CD4-positive, alpha-beta T cell (primary cell): ENCODE results near the gene ENAH. TPM values are rescaled to one million over a fixed set of nuclear protein-coding genes. Genes with fewer than 3 reads are reported as not detected.

Experiments
- ATAC-seq: fragments of 200-7000 bp; cut with Tn5 transposase; one replicate; pipeline ENCODE4 v1.10.0; 2022; ENCODE audit warnings: mild to moderate bottlenecking; ENCODE audit not compliant: poor library complexity
- CTCF ChIA-PET: fragments of 350-600 bp; sonication (Branson Sonifier 250); formaldehyde crosslinking; loops from one replicate; lab custom pipeline; 2021; ENCODE audit warnings: antibody characterized with exemption, inconsistent platforms; lab: Charles Lee
- POLR2A ChIA-PET: fragments of 350-600 bp; sonication (Branson Sonifier 250); formaldehyde crosslinking; loops from one replicate; lab custom pipeline; 2021; ENCODE audit warnings: antibody characterized with exemption, inconsistent platforms; lab: Charles Lee
- DNase-seq, 14 experiments: peaks; one replicate each; pipeline ENCODE4 v3.0.0-alpha.2; 2013 to 2020; ENCODE audit warnings: mixed read lengths in 2 of 14
- H3K27ac ChIP-seq, 2 donors: one replicate each; pipeline versions ENCODE4 v1.5.1 to v1.7.0; 2013; ENCODE audit warnings: low read length in 2 of 2, low read depth in 1 of 2, mild to moderate bottlenecking in 1 of 2
- H3K27me3 ChIP-seq, 2 experiments: 1 replicate in 1 of 2; 2 replicates in 1 of 2; pipeline versions ENCODE4 v1.6.1 to v1.7.0; 2013; ENCODE audit warnings: low read length in 2 of 2, control low read depth in 1 of 2, mild to moderate bottlenecking in 1 of 2, moderate library complexity in 1 of 2; ENCODE audit not compliant: insufficient read depth in 2 of 2, control insufficient read depth in 1 of 2
- H3K36me3 ChIP-seq: one replicate; pipeline ENCODE4 v1.6.1; 2013; ENCODE audit warnings: low read length, control low read depth; ENCODE audit not compliant: insufficient read depth
- H3K4me1 ChIP-seq: one replicate; pipeline ENCODE4 v1.6.1; 2013; ENCODE audit warnings: low read length, control low read depth; ENCODE audit not compliant: insufficient read depth
- H3K4me3 ChIP-seq: one replicate; pipeline ENCODE4 v1.5.1; 2013; ENCODE audit warnings: mild to moderate bottlenecking, low read length, moderate library complexity
- H3K9me3 ChIP-seq, 2 experiments: 1 replicate in 1 of 2; 2 replicates in 1 of 2; pipeline versions ENCODE4 v1.6.1 to v1.7.0; 2013; ENCODE audit warnings: low read length in 2 of 2, mild to moderate bottlenecking in 2 of 2, control low read depth in 1 of 2, moderate library complexity in 1 of 2; ENCODE audit not compliant: control insufficient read depth in 1 of 2, insufficient read depth in 1 of 2
- H3K27ac Mint-ChIP-seq: one replicate; pipeline ENCODE4 v1.8.0; 2020; ENCODE audit warnings: mixed read lengths
- H3K27me3 Mint-ChIP-seq: one replicate; pipeline ENCODE4 v1.8.0; 2021; ENCODE audit warnings: mixed read lengths
- H3K36me3 Mint-ChIP-seq: one replicate; pipeline ENCODE4 v1.8.0; 2021; ENCODE audit warnings: low read depth, mixed read lengths
- H3K4me1 Mint-ChIP-seq: one replicate; pipeline ENCODE4 v1.8.0; 2021; ENCODE audit warnings: low read depth, mixed read lengths
- H3K4me3 Mint-ChIP-seq: one replicate; pipeline ENCODE4 v1.8.0; 2020; ENCODE audit warnings: mild to moderate bottlenecking, mixed read lengths
- H3K9me3 Mint-ChIP-seq: one replicate; pipeline ENCODE4 v1.8.0; 2020; ENCODE audit warnings: mixed read lengths
- intact Hi-C, 2 experiments: fragments of 100-400 bp; cut with DNase I in 1 of 2; cut with micrococcal nuclease in 1 of 2; formaldehyde crosslinking; loops; one replicate each; pipeline versions ENCODE4 v1.15.1 to v1.9.0; 2023 to 2025; cut with DNase I, micrococcal nuclease
- total RNA-seq, 174 experiments: library from RNA in 2 of 174; stranded (reverse) in 2 of 174; gene quantifications; one replicate each; pipeline ENCODE4 v1.2.3 and lab custom pipeline; 2021 to 2026
- TF ChIP-seq, protein P1 (sequence below): fragments of 200-600 bp; IDR thresholded peaks from one replicate; pipeline ENCODE4 v1.8.0; 2022; ENCODE audit warnings: antibody characterized with exemption, mild to moderate bottlenecking

The ENAH gene
- total RNA-seq, 2 experiments from 2014 or later = not detected

DNA sequence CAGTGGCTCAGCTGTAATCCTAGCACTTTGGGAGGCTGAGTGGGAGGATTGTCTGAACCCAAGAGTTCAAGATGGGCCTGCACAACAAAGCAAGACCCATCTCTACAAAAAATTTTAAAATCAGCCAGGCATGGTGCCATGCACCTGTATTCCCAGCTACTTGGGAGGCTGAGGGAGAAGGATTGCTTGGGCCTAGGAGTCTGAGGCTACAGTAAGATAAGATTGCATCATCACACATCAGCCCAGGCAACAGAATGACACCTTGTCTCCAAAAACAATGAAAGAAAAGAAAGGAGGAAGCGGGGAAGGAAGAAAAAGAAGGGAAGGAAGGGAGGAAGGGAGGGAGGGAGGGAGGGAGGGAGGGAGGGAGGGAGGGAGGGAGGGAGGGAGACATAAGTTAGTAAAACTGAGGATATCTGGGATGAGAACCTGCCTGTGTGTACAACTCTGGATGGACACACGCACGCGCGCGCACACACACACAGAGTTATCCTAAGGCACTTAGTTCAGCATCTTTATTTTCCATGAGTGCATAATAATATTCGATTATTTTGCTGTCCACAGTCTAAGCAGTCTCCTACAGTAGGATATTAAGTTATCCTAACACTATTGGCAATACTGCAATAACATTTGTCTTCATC, 132.2 kb downstream of the ENAH start:
- ATAC-seq = no peak
- TF ChIP-seq, protein P1, sequence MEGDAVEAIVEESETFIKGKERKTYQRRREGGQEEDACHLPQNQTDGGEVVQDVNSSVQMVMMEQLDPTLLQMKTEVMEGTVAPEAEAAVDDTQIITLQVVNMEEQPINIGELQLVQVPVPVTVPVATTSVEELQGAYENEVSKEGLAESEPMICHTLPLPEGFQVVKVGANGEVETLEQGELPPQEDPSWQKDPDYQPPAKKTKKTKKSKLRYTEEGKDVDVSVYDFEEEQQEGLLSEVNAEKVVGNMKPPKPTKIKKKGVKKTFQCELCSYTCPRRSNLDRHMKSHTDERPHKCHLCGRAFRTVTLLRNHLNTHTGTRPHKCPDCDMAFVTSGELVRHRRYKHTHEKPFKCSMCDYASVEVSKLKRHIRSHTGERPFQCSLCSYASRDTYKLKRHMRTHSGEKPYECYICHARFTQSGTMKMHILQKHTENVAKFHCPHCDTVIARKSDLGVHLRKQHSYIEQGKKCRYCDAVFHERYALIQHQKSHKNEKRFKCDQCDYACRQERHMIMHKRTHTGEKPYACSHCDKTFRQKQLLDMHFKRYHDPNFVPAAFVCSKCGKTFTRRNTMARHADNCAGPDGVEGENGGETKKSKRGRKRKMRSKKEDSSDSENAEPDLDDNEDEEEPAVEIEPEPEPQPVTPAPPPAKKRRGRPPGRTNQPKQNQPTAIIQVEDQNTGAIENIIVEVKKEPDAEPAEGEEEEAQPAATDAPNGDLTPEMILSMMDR = no peak
- Histone ChIP-seq H3K27me3 (no peaks in the 10 kb centered on the region), H3K9me3 (no peaks in the 10 kb centered on the region), H3K4me3 (no peak overlapping the region), H3K36me3 (no peaks in the 10 kb centered on the region), H3K27ac (no peak overlapping the region), H3K4me1 (no peaks in the 10 kb centered on the region)
- H3K27ac Mint-ChIP-seq = no peak overlapping the region
- intact Hi-C loops = no loop called here
- ChIA-PET CTCF (no interaction called here), POLR2A (no interaction called here)
- H3K36me3 Mint-ChIP-seq = no peaks in the 10 kb centered on the region
- H3K4me1 Mint-ChIP-seq = no peaks in the 10 kb centered on the region
- no peaks in the 10 kb centered on the region for H3K9me3 Mint-ChIP-seq
- DNase-seq = no peak
- no peak overlapping the region for H3K4me3 Mint-ChIP-seq
- peaks cover 7% of the 10 kb centered on the region for H3K27me3 Mint-ChIP-seq

DNA sequence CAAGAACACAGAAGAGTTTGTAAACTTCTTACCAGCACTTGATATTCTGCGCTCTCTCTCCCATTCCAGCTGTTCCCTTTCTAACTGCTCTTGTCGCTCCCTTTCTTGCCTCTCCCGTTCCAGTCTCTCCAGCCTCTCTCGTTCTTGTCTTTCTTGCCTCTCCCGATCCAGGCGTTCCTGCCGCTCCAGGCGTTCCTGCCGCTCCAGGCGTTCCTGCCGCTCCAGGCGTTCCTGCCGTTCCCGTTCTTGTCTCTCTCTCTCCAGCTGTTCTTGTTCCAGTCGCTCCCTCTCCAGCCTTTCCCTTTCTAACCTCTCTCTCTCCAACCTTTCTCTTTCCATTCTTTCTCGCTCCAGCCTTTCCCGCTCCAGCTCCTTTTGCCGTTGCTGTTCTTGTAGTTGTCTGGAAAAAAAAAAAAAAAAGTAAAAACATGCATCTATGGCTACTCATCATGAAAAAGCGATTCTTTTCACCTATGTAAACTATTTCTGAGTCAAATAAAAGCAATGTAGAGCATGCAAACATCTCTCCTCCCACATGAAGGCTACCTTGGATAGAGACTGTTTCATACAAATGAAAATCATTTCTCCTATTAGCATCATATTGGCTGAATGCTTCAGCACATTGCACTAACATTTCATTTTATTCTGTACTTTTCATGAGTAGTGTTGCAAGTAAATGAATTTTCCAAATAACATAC, 133.6 kb downstream of the ENAH start:
- no peaks in the 10 kb centered on the region for H3K27me3 ChIP-seq
- H3K9me3 Mint-ChIP-seq = no peaks in the 10 kb centered on the region
- ChIA-PET POLR2A (no interaction called here), CTCF (no interaction called here)
- no peak overlapping the region for H3K27ac ChIP-seq
- no peak for ATAC-seq
- no peak overlapping the region for H3K4me3 ChIP-seq
- H3K4me1 ChIP-seq = no peaks in the 10 kb centered on the region
- no peaks in the 10 kb centered on the region for H3K9me3 ChIP-seq
- no peak overlapping the region for H3K4me3 Mint-ChIP-seq
- H3K27ac Mint-ChIP-seq = no peak overlapping the region
- H3K36me3 ChIP-seq = no peaks in the 10 kb centered on the region
- TF ChIP-seq, protein P1 = no peak
- intact Hi-C loops = no loop called here
- no peak for DNase-seq
- no peaks in the 10 kb centered on the region for H3K4me1 Mint-ChIP-seq
- H3K36me3 Mint-ChIP-seq = no peaks in the 10 kb centered on the region
- H3K27me3 Mint-ChIP-seq = peaks cover 7% of the 10 kb centered on the region

DNA sequence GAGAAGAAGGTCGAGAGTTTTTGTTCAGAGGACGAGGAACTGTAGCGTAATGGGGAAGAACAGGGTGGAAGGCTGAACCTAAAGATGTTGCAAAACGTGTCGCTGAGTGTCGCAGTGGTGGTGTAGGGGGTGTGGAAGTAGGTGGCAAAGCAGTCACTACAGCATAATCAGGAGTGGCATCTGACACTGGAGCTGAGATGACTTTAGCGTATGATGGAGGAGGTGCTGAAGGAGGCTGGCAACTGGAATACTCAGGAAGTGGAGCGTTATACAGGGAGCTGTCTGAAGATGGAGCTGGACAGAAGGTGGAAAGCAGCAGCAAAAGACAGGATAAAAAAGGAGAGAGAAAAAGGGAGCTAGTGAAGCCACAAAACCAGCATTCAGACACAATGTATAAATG, 135.2 kb downstream of the ENAH start:
- H3K4me3 Mint-ChIP-seq = no peak overlapping the region
- Histone ChIP-seq H3K4me3 (no peak overlapping the region), H3K4me1 (no peaks in the 10 kb centered on the region), H3K36me3 (no peaks in the 10 kb centered on the region), H3K27me3 (no peaks in the 10 kb centered on the region), H3K27ac (no peak overlapping the region), H3K9me3 (no peaks in the 10 kb centered on the region)
- ATAC-seq (no peak), DNase-seq (no peak)
- intact Hi-C loops = no loop called here
- H3K27ac Mint-ChIP-seq = no peak overlapping the region
- H3K9me3 Mint-ChIP-seq = no peaks in the 10 kb centered on the region
- peaks cover 7% of the 10 kb centered on the region for H3K27me3 Mint-ChIP-seq
- TF ChIP-seq, protein P1 = no peak
- no peaks in the 10 kb centered on the region for H3K36me3 Mint-ChIP-seq
- H3K4me1 Mint-ChIP-seq = no peaks in the 10 kb centered on the region
- CTCF ChIA-PET = interaction anchor here (0.5 to 1.2 kb wide), 5 partner anchors 9 to 181 kb away, joined by 3 to 4 read pairs (median 3); no protein-coding TSS in a partner anchor
- POLR2A ChIA-PET = no interaction called here
